Stomach (tissue), 19 donors: ENCODE results near the gene MRAP2. TPM values are rescaled to one million over a fixed set of nuclear protein-coding genes. Genes with fewer than 3 reads are reported as not detected.

Experiments used
- DNase-seq, 2 donors: peaks; one replicate each; pipeline versions ENCODE4 v3.0.0 to v3.0.0-alpha.2; 2013 to 2019
- H3K27ac ChIP-seq, 5 donors: fragments of 200-600 bp in 4 of 5; sonication (generic) in 4 of 5; one replicate each; pipeline ENCODE4 v1.5.1; 2013 to 2019; ENCODE audit warnings: mild to moderate bottlenecking in 1 of 5, moderate library complexity in 1 of 5
- H3K27me3 ChIP-seq, 3 donors: fragments of 200-600 bp; sonication (generic); one replicate each; pipeline ENCODE4 v1.5.1; 2017 to 2019; ENCODE audit warnings: mixed run types in 1 of 3
- H3K36me3 ChIP-seq, 4 donors: fragments of 200-600 bp; sonication (generic); 1 replicate in 3 of 4; 2 replicates in 1 of 4; pipeline ENCODE4 v1.5.1; 2016 to 2019
- H3K4me1 ChIP-seq, 4 donors: fragments of 200-600 bp; sonication (generic); one replicate each; pipeline ENCODE4 v1.5.1; 2016 to 2019
- H3K4me3 ChIP-seq, 4 donors: fragments of 200-600 bp; sonication (generic) in 3 of 4; one replicate each; pipeline ENCODE4 v1.5.1; 2016 to 2019; ENCODE audit warnings: mild to moderate bottlenecking in 1 of 4
- H3K9me3 ChIP-seq, 4 donors: fragments of 200-600 bp; sonication (generic); one replicate each; pipeline ENCODE4 v1.5.1; 2016 to 2019
- CTCF ChIP-seq, 7 experiments: fragments of 450-650 bp in 4 of 7; fragments of 200-600 bp in 3 of 7; sonication (generic) in 3 of 7; IDR thresholded peaks; one replicate each; pipeline ENCODE4 v1.5.1; 2016 to 2019; ENCODE audit warnings: antibody characterized with exemption in 7 of 7, control low read depth in 2 of 7, mild to moderate bottlenecking in 1 of 7
- EP300 ChIP-seq: sonication (generic); formaldehyde crosslinking; IDR thresholded peaks from one replicate; pipeline ENCODE4 v1.6.1; 2017; ENCODE audit warnings: antibody characterized with exemption
- POLR2A ChIP-seq, 4 donors: fragments of 450-650 bp; IDR thresholded peaks; one replicate each; pipeline ENCODE4 v1.6.1; 2016; ENCODE audit warnings: antibody characterized with exemption in 4 of 4, control low read depth in 2 of 4, mild to moderate bottlenecking in 1 of 4, moderate library complexity in 1 of 4
- POLR2AphosphoS5 ChIP-seq, 3 donors: sonication (generic); formaldehyde crosslinking; IDR thresholded peaks; one replicate each; pipeline ENCODE4 v1.6.1; 2016; ENCODE audit warnings: antibody characterized with exemption in 3 of 3
- WGBS, 5 donors: extraction: QIAGEN DNeasy Blood & Tissue Kit in 3 of 5; methylation state at CpG; one replicate each; pipeline versions ENCODE4 v1.1.5 to v1.1.7; 2013 to 2018; 5-methylcytosine and 5-hydroxymethylcytosine counted together
- intact Hi-C: fragments of 100-400 bp; cut with DNase I; formaldehyde crosslinking; loops from one replicate; pipeline ENCODE4 v1.15.1; 2023; ENCODE audit warnings: low total_unique reads
- long read RNA-seq, 10 donors: transcript quantifications; one replicate each; lab custom pipeline, GENCODE V29; 2026
- polyA plus RNA-seq, 3 donors: library from polyadenylated mRNA; stranded (reverse); fragments of 200-250 nt; gene quantifications; one replicate each; pipeline ENCODE4 v1.2.3, GENCODE V29; 2013
- total RNA-seq, 5 donors: library from RNA; depleted of rRNA; stranded (reverse); fragments of >200 nt; gene quantifications; one replicate each; pipeline versions ENCODE4 v1.1.0 to v1.2.3, GENCODE V29; 2014 to 2016
- donor health status: healthy with polysubstance abuse.
- donor health status: Bipolar disorder and iron deficiency.
- donor health status: healthy.

The MRAP2 gene
- total RNA-seq, result 10 to 100 TPM in 1 of 5 donors, 1 to 10 TPM in 4; 1.3 to 20.2 (median 7.6) TPM
- polyA plus RNA-seq, result 1 to 10 TPM; 2.6 to 5.5 (median 2.6) TPM
- long read RNA-seq, donor 1, partial matches to known transcripts, result 0 of 1 reads
- long read RNA-seq, donor 1, other reads (novel, unspliced or antisense), result 0 of 1 reads
- long read RNA-seq, donor 2, partial matches to known transcripts, result 0 of 1 reads
- long read RNA-seq, donor 2, other reads (novel, unspliced or antisense), result 0 of 1 reads
- long read RNA-seq, donor 3, partial matches to known transcripts, result 0 of 2 reads
- long read RNA-seq, donor 3, other reads (novel, unspliced or antisense), result 0 of 2 reads
- long read RNA-seq, donor 4, partial matches to known transcripts, result 0 of 1 reads
- long read RNA-seq, donor 4, other reads (novel, unspliced or antisense), result 0 of 1 reads
- long read RNA-seq, donor 5, partial matches to known transcripts, result 0 of 1 reads
- long read RNA-seq, donor 5, other reads (novel, unspliced or antisense), result 0 of 1 reads
- long read RNA-seq, donor 6, partial matches to known transcripts, result 13 of 16 reads
- long read RNA-seq, donor 6, other reads (novel, unspliced or antisense), result 0 of 16 reads
- long read RNA-seq, donor 7, partial matches to known transcripts, result 0 of 3 reads
- long read RNA-seq, donor 7, other reads (novel, unspliced or antisense), result 0 of 3 reads
- long read RNA-seq, donor 8, partial matches to known transcripts, result 0 of 1 reads
- long read RNA-seq, donor 8, other reads (novel, unspliced or antisense), result 0 of 1 reads
- long read RNA-seq, donor 9, result 0 reads
- long read RNA-seq, donor 10, partial matches to known transcripts, result 0 of 2 reads
- long read RNA-seq, donor 10, other reads (novel, unspliced or antisense), result 0 of 2 reads

- peak; percentile 58 to 82 for DNase-seq
Measured at GRCh38 chr6:84033523-84034451, at the start of gene MRAP2. Gene MRAP2, plus strand, starts transcription at chr6:84033772. Its CDS starts 21,547 bp downstream, at chr6:84055319.

GRCh38 chr6:83984411-83984810 is 49.2 kb upstream of the MRAP2 start:
- no peaks in the 10 kb centered on the region for H3K27me3 ChIP-seq
- peaks cover 0 to 24% (median 8%) of the 10 kb centered on the region in 4 donors for H3K36me3 ChIP-seq
- WGBS, 5 donors, result 60 to 100% (median 95%) methylated on average over 1 of the region's 1 CpG
- intact Hi-C loops, result no loop called here
- H3K4me3 ChIP-seq, result no peak overlapping the region
- H3K9me3 ChIP-seq, result peaks cover 0 to 8% (median 0%) of the 10 kb centered on the region in 4 donors
- no peaks in the 10 kb centered on the region for H3K4me1 ChIP-seq
- no peak overlapping the region for H3K27ac ChIP-seq
- no peak for TF ChIP-seq EP300
- no peak for TF ChIP-seq POLR2A (IDR thresholded peaks at IDR 0.05)
- TF ChIP-seq POLR2AphosphoS5 (IDR thresholded peaks at IDR 0.05), result no peak
- no peak for TF ChIP-seq CTCF (IDR thresholded peaks at IDR 0.05)
- DNase-seq, result no peak

More at GRCh38 chr6:84033523-84034451, at the start of gene MRAP2:
- Histone ChIP-seq H3K4me1 (peaks cover 0 to 24% (median 18%) of the 10 kb centered on the region in 4 donors), H3K9me3 (peaks cover 0 to 4% (median 0%) of the 10 kb centered on the region in 4 donors), H3K4me3 (peak within 1 kb of the TSS; percentile 47 to 62 (median 60)), H3K36me3 (no peaks in the 10 kb centered on the region), H3K27me3 (peaks cover 0 to 51% (median 5%) of the 10 kb centered on the region in 3 donors), H3K27ac (peak within 1 kb of the TSS; percentile 46 to 65 (median 62))
- intact Hi-C loops, result no loop called here
- TF ChIP-seq POLR2A (IDR thresholded peaks at IDR 0.05), result no peak
- peak in 1 of 7 experiments; percentile 8 for TF ChIP-seq CTCF (IDR thresholded peaks at IDR 0.05)
- WGBS, 5 donors, result 1 to 2% (median 1%) methylated on average over 30 to 78 of the region's 78 CpGs

GRCh38 chr6:83985308-83985713 is 48.3 kb upstream of the MRAP2 start:
- H3K4me3 ChIP-seq, result no peak overlapping the region
- no peaks in the 10 kb centered on the region for H3K27me3 ChIP-seq
- peaks cover 0 to 8% (median 0%) of the 10 kb centered on the region in 4 donors for H3K9me3 ChIP-seq
- no peak overlapping the region for H3K27ac ChIP-seq
- H3K36me3 ChIP-seq, result peaks cover 0 to 24% (median 8%) of the 10 kb centered on the region in 4 donors
- DNase-seq, result no peak
- H3K4me1 ChIP-seq, result no peaks in the 10 kb centered on the region
- TF ChIP-seq EP300 (no peak), CTCF (IDR thresholded peaks at IDR 0.05) (no peak), POLR2A (IDR thresholded peaks at IDR 0.05) (no peak), POLR2AphosphoS5 (IDR thresholded peaks at IDR 0.05) (no peak)
- 80 to 91% (median 86%) methylated on average over 1 of the region's 1 CpG for WGBS, 5 donors
- intact Hi-C loops, result no loop called here
